Ovary (tissue), 9 donors: ENCODE measurements around the gene LAMB4. TPM values are rescaled to one million over a fixed set of nuclear protein-coding genes. Genes with fewer than 3 reads are reported as not detected.

Experiments
- DNase-seq, 5 donors: peaks; one replicate each; pipeline ENCODE4 v3.0.0-alpha.2; 2019 to 2020
- H3K27ac ChIP-seq, 2 donors: fragments of 200-600 bp; one replicate each; pipeline versions ENCODE4 v1.5.1 to v1.8.0; 2019 to 2022
- H3K27me3 ChIP-seq: fragments of 200-600 bp; one replicate; pipeline ENCODE4 v1.8.0; 2022
- H3K36me3 ChIP-seq: fragments of 200-600 bp; sonication (generic); one replicate; pipeline ENCODE4 v1.5.1; 2019
- H3K4me1 ChIP-seq: one replicate; pipeline ENCODE4 v1.8.1; 2013; ENCODE audit warnings: mild to moderate bottlenecking, moderate library complexity; ENCODE audit not compliant: insufficient read depth
- H3K4me3 ChIP-seq: fragments of 200-600 bp; sonication (generic); one replicate; pipeline ENCODE4 v1.5.1; 2017
- H3K9me3 ChIP-seq, 2 donors: fragments of 200-600 bp in 1 of 2; sonication (generic) in 1 of 2; one replicate each; pipeline versions ENCODE4 v1.5.1 to v1.8.1; 2013 to 2019; ENCODE audit warnings: mild to moderate bottlenecking in 1 of 2, moderate library complexity in 1 of 2
- EP300 ChIP-seq: sonication (generic); formaldehyde crosslinking; IDR thresholded peaks from one replicate; pipeline ENCODE4 v1.6.1; 2017; ENCODE audit warnings: antibody characterized with exemption
- POLR2A ChIP-seq: fragments of 450-650 bp; IDR thresholded peaks from one replicate; pipeline ENCODE4 v1.6.1; 2017; ENCODE audit warnings: antibody characterized with exemption, mild to moderate bottlenecking, moderate library complexity
- WGBS, 3 donors: extraction: QIAGEN DNeasy Blood & Tissue Kit in 1 of 3; methylation state at CpG; one replicate each; pipeline versions ENCODE4 v1.1.5 to v1.1.7; 2013 to 2017; 5-methylcytosine and 5-hydroxymethylcytosine counted together
- intact Hi-C, 4 donors: fragments of 100-400 bp; cut with DNase I; formaldehyde crosslinking; loops; one replicate each; pipeline versions ENCODE4 v1.11.0 to v1.15.1; 2022 to 2023
- polyA plus RNA-seq, 2 donors: library from polyadenylated mRNA; stranded (reverse); fragments of 200-250 nt in 1 of 2; fragments of 350-450 nt in 1 of 2; fragmentation: Illumina TruSeq in 1 of 2; extraction: RNeasy Lipid Tissue Mini Kit (QIAGEN cat#74804) in 1 of 2; gene quantifications; one replicate each; pipeline ENCODE4 v1.2.3, GENCODE V29; 2013 to 2014
- total RNA-seq, 7 donors: library from RNA; depleted of rRNA in 2 of 7; stranded (reverse); fragments of >200 nt in 2 of 7; fragmentation: NEBNext Ultra II Directional in 3 of 7; extraction: Animal tissue kit (Norgen Biotek cat#: 25700) in 3 of 7; gene quantifications; one replicate each; pipeline versions ENCODE4 v1.1.0 to v1.2.4, GENCODE V29; 2016 to 2023
- TF ChIP-seq, protein P1 (sequence below), 3 donors: fragments of 450-650 bp in 2 of 3; fragments of 200-600 bp in 1 of 3; IDR thresholded peaks; one replicate each; pipeline versions ENCODE4 v1.5.1 to v1.8.0; 2016 to 2022; ENCODE audit warnings: antibody characterized with exemption in 3 of 3, mild to moderate bottlenecking in 1 of 3
- donor health status: DM: no; HTN: no; CAD: no; lungs with moderate emphysema.
- donor health status: DM: no; HTN: no; CAD: no.
- donor health status: Bipolar disorder and iron deficiency.
- donor health status: DM: yes; HTN: yes; CAD: no.
- donor health status: DM: no; HTN: no; CAD: no.
- donor health status: DM: yes; HTN: yes; CAD: no.

LAMB4 gene
- total and polyA plus RNA-seq, 9 donors: 0.10 to 0.17 TPM; not detected in 7

GRCh38 chr7:108044345-108044744 is 85.8 kb downstream of the LAMB4 start:
- TF ChIP-seq, protein P1, sequence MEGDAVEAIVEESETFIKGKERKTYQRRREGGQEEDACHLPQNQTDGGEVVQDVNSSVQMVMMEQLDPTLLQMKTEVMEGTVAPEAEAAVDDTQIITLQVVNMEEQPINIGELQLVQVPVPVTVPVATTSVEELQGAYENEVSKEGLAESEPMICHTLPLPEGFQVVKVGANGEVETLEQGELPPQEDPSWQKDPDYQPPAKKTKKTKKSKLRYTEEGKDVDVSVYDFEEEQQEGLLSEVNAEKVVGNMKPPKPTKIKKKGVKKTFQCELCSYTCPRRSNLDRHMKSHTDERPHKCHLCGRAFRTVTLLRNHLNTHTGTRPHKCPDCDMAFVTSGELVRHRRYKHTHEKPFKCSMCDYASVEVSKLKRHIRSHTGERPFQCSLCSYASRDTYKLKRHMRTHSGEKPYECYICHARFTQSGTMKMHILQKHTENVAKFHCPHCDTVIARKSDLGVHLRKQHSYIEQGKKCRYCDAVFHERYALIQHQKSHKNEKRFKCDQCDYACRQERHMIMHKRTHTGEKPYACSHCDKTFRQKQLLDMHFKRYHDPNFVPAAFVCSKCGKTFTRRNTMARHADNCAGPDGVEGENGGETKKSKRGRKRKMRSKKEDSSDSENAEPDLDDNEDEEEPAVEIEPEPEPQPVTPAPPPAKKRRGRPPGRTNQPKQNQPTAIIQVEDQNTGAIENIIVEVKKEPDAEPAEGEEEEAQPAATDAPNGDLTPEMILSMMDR (IDR thresholded peaks at IDR 0.05): no peak
- TF ChIP-seq POLR2A: no peak
- no peak for TF ChIP-seq EP300
- H3K27me3 ChIP-seq: no peaks in the 10 kb centered on the region
- no peaks in the 10 kb centered on the region for H3K36me3 ChIP-seq
- H3K9me3 ChIP-seq: no peaks in the 10 kb centered on the region
- no peak overlapping the region for H3K4me3 ChIP-seq
- no peaks in the 10 kb centered on the region for H3K4me1 ChIP-seq
- WGBS, 3 donors: 77 to 95% (median 94%) methylated on average over 2 of the region's 2 CpGs
- intact Hi-C loops: no loop called here
- DNase-seq: no peak
- H3K27ac ChIP-seq: no peak overlapping the region

- H3K9me3 ChIP-seq: no peaks in the 10 kb centered on the region
- TF ChIP-seq EP300 (no peak), POLR2A (no peak)
- TF ChIP-seq, protein P1 (IDR thresholded peaks at IDR 0.05): no peak
- H3K27me3 ChIP-seq: no peaks in the 10 kb centered on the region
- H3K4me1 ChIP-seq: no peaks in the 10 kb centered on the region
- H3K36me3 ChIP-seq: no peaks in the 10 kb centered on the region
- H3K27ac ChIP-seq: no peak overlapping the region
- DNase-seq: no peak
- no peak overlapping the region for H3K4me3 ChIP-seq
- intact Hi-C loops: no loop called here
Measured at GRCh38 chr7:108038986-108039385, 91.2 kb downstream of the LAMB4 start.

- Histone ChIP-seq H3K27me3 (no peaks in the 10 kb centered on the region), H3K36me3 (no peaks in the 10 kb centered on the region), H3K9me3 (no peaks in the 10 kb centered on the region), H3K27ac (no peak overlapping the region), H3K4me3 (no peak overlapping the region), H3K4me1 (no peaks in the 10 kb centered on the region)
- intact Hi-C loops: no loop called here
- no peak for DNase-seq
- WGBS, 3 donors: 90 to 95% (median 95%) methylated on average over 1 of the region's 1 CpG
- TF ChIP-seq, protein P1 (IDR thresholded peaks at IDR 0.05): no peak
Measured at GRCh38 chr7:108037741-108038140, 92.4 kb downstream of the LAMB4 start.

GRCh38 chr7:108037140-108037539 is 93.0 kb downstream of the LAMB4 start:
- Histone ChIP-seq H3K27ac (no peak overlapping the region), H3K4me3 (no peak overlapping the region), H3K9me3 (no peaks in the 10 kb centered on the region), H3K36me3 (no peaks in the 10 kb centered on the region), H3K27me3 (no peaks in the 10 kb centered on the region), H3K4me1 (no peaks in the 10 kb centered on the region)
- TF ChIP-seq POLR2A (no peak), EP300 (no peak)
- TF ChIP-seq, protein P1 (IDR thresholded peaks at IDR 0.05): no peak
- no peak for DNase-seq
- intact Hi-C loops: no loop called here
- WGBS, 3 donors: 65 to 91% (median 91%) methylated on average over 3 of the region's 3 CpGs

GRCh38 chr7:108034586-108034985 is 95.6 kb downstream of the LAMB4 start:
- no peak overlapping the region for H3K27ac ChIP-seq
- H3K4me3 ChIP-seq: no peak overlapping the region
- TF ChIP-seq EP300 (no peak), POLR2A (no peak)
- TF ChIP-seq, protein P1 (IDR thresholded peaks at IDR 0.05): no peak
- H3K36me3 ChIP-seq: no peaks in the 10 kb centered on the region
- intact Hi-C loops: no loop called here
- H3K9me3 ChIP-seq: no peaks in the 10 kb centered on the region
- no peaks in the 10 kb centered on the region for H3K27me3 ChIP-seq
- no peak for DNase-seq
- 71 to 80% (median 75%) methylated on average over 2 of the region's 2 CpGs for WGBS, 3 donors
- H3K4me1 ChIP-seq: no peaks in the 10 kb centered on the region
